Measurements from ENCODE around the gene GSTA2. TPM values are rescaled to one million over a fixed set of nuclear protein-coding genes. Genes with fewer than 3 reads are reported as not detected.

The GSTA2 gene
- total and polyA plus RNA-seq, 2 donors = 0.14 to 0.68 TPM

Other genes with a start within 250 kb of the GSTA2 start
- 3.4 TPM for gene TRAM2, start 186.4 kb downstream of the GSTA2 start, total RNA-seq
- gene TRAM2, start 186.4 kb downstream of the GSTA2 start, polyA plus RNA-seq = 3.1 TPM
- gene TMEM14A, start 92.4 kb downstream of the GSTA2 start, total RNA-seq = 15.1 TPM
- gene TMEM14A, start 92.4 kb downstream of the GSTA2 start, polyA plus RNA-seq = 25.1 TPM
- gene GSTA1, start 40.3 kb upstream of the GSTA2 start, total RNA-seq = 0.66 TPM
- 1.8 TPM for gene GSTA1, start 40.3 kb upstream of the GSTA2 start, polyA plus RNA-seq
- gene GSTA5, start 77.3 kb upstream of the GSTA2 start, total RNA-seq = not detected
- not detected for gene GSTA5, start 77.3 kb upstream of the GSTA2 start, polyA plus RNA-seq
- gene GSTA3, start 146.2 kb upstream of the GSTA2 start, total RNA-seq = not detected
- gene GSTA3, start 146.2 kb upstream of the GSTA2 start, polyA plus RNA-seq = not detected
- gene GSTA4, start 231.8 kb upstream of the GSTA2 start, total RNA-seq = 11.5 TPM
- gene GSTA4, start 231.8 kb upstream of the GSTA2 start, polyA plus RNA-seq = 29.3 TPM